HTR-8/SVneo (cell line): ENCODE measurements around the gene SETD1A.

Experiments
- DNase-seq: peaks from one replicate; pipeline ENCODE4 v3.0.0; 2011; ENCODE audit warnings: low spot score, mixed read lengths; ENCODE audit not compliant: insufficient read length
- FAIRE-seq: peaks from 2 replicates; lab custom pipeline; 2011; peaks lifted over from hg19 to GRCh38; lab: Jason Lieb, UNC

SETD1A gene

GRCh38 chr16:30957456-30958174 is at the start of gene SETD1A:
SETD1A (plus strand) TSS chr16:30957754; CDS start chr16:30958732, 978 bp downstream.
- peak; percentile 69 for FAIRE-seq

GRCh38 chr16:30910427-30911029 is 47.0 kb upstream of the SETD1A start:
- DNase-seq (no peak), FAIRE-seq (no peak)

More at GRCh38 chr16:30957456-30958174, at the start of gene SETD1A:
- DNase-seq = peak; percentile 93

- FAIRE-seq (no peak), DNase-seq (no peak)
Measured at GRCh38 chr16:30912794-30913412, 44.7 kb upstream of the SETD1A start.

GRCh38 chr16:30914830-30915229 is 42.7 kb upstream of the SETD1A start:
- no peak for DNase-seq
- no peak for FAIRE-seq

GRCh38 chr16:30918614-30919013 is 38.9 kb upstream of the SETD1A start:
- DNase-seq = no peak
- no peak for FAIRE-seq

- no peak for FAIRE-seq
- no peak for DNase-seq
Measured at GRCh38 chr16:30920891-30921290, 36.7 kb upstream of the SETD1A start.

GRCh38 chr16:30921459-30921747 is 36.2 kb upstream of the SETD1A start:
- FAIRE-seq (no peak), DNase-seq (no peak)

GRCh38 chr16:30921748-30922419 is 35.7 kb upstream of the SETD1A start:
- FAIRE-seq = peak; percentile 93

GRCh38 chr16:30922420-30922959 is 35.1 kb upstream of the SETD1A start:
- DNase-seq (peak; percentile 99), FAIRE-seq (no peak)

More at GRCh38 chr16:30921748-30922419, 35.7 kb upstream of the SETD1A start:
- peak; percentile 80 for DNase-seq

- FAIRE-seq (peak; percentile 99), DNase-seq (peak; percentile 96)
Measured at GRCh38 chr16:30922960-30923535, 34.5 kb upstream of the SETD1A start.

- DNase-seq (no peak), FAIRE-seq (no peak)
Measured at GRCh38 chr16:30923554-30924075, 33.9 kb upstream of the SETD1A start, which contains the start of gene FBXL19. FBXL19 (plus strand) TSS chr16:30923572; CDS start chr16:30925755, 2,183 bp downstream.

GRCh38 chr16:30924076-30924912 is 33.3 kb upstream of the SETD1A start:
- FAIRE-seq = no peak
- DNase-seq = no peak

- no peak for FAIRE-seq
Measured at GRCh38 chr16:30924913-30925631, 32.5 kb upstream of the SETD1A start.

GRCh38 chr16:30925632-30925987 is 31.9 kb upstream of the SETD1A start:
- FAIRE-seq (no peak), DNase-seq (no peak)

More at GRCh38 chr16:30924913-30925631, 32.5 kb upstream of the SETD1A start:
- DNase-seq = no peak

- FAIRE-seq = peak; percentile 20
Measured at GRCh38 chr16:30925995-30926811, 31.4 kb upstream of the SETD1A start.

GRCh38 chr16:30926937-30927788 is 30.4 kb upstream of the SETD1A start:
- DNase-seq (no peak), FAIRE-seq (peak; percentile 83)

More at GRCh38 chr16:30925995-30926811, 31.4 kb upstream of the SETD1A start:
- no peak for DNase-seq
